ENCODE data around the gene DNAH10.

The DNAH10 gene

GRCh38 chr12:123854918-123855317 lies 92.8 kb downstream of the DNAH10 start:
- no peak for TF ChIP-seq TEAD4 (IDR thresholded peaks at IDR 0.05)
- no peak for TF ChIP-seq MAX (IDR thresholded peaks at IDR 0.05)

GRCh38 chr12:123856681-123857080 lies 94.6 kb downstream of the DNAH10 start:
- TF ChIP-seq USF1 (IDR thresholded peaks at IDR 0.05): no peak
- no peak for TF ChIP-seq FOXM1 (IDR thresholded peaks at IDR 0.05; ENCODE audit: borderline replicate concordance, low read depth)
- TF ChIP-seq TEAD4 (IDR thresholded peaks at IDR 0.05): no peak
- no peak for TF ChIP-seq MAX (IDR thresholded peaks at IDR 0.05)
- TF ChIP-seq EP300 (IDR thresholded peaks at IDR 0.05; ENCODE audit: borderline replicate concordance): no peak
- TF ChIP-seq TAF1 (IDR thresholded peaks at IDR 0.05; ENCODE audit: low read depth): no peak
- TF ChIP-seq CEBPB (IDR thresholded peaks at IDR 0.05): no peak

- TF ChIP-seq RAD21 (IDR thresholded peaks at IDR 0.05; ENCODE audit: low read depth) (no peak), YY1 (IDR thresholded peaks at IDR 0.05; ENCODE audit: low read depth) (no peak), CEBPB (IDR thresholded peaks at IDR 0.05) (no peak), ZBTB7A (IDR thresholded peaks at IDR 0.05; ENCODE audit: low read depth) (no peak), TEAD4 (IDR thresholded peaks at IDR 0.05) (no peak), USF1 (IDR thresholded peaks at IDR 0.05) (no peak), TAF1 (IDR thresholded peaks at IDR 0.05; ENCODE audit: low read depth) (no peak), FOXM1 (IDR thresholded peaks at IDR 0.05; ENCODE audit: borderline replicate concordance, low read depth) (no peak), CREB1 (IDR thresholded peaks at IDR 0.05; ENCODE audit: low read depth) (no peak), NFIC (IDR thresholded peaks at IDR 0.05) (no peak), EGR1 (IDR thresholded peaks at IDR 0.05) (no peak), TCF12 (IDR thresholded peaks at IDR 0.05; ENCODE audit: low read depth) (no peak)
These were observed 96.1 kb downstream of the DNAH10 start for GRCh38 chr12:123858176-123858575.

GRCh38 chr12:123859035-123859434 lies 96.9 kb downstream of the DNAH10 start:
- TF ChIP-seq YY1 (IDR thresholded peaks at IDR 0.05; ENCODE audit: low read depth): no peak
- no peak for TF ChIP-seq FOXM1 (IDR thresholded peaks at IDR 0.05; ENCODE audit: borderline replicate concordance, low read depth)
- TF ChIP-seq CREB1 (IDR thresholded peaks at IDR 0.05; ENCODE audit: low read depth): no peak
- no peak for TF ChIP-seq REST (IDR thresholded peaks at IDR 0.05; ENCODE audit: low read depth)
- TF ChIP-seq MAX (IDR thresholded peaks at IDR 0.05): no peak
- no peak for TF ChIP-seq USF1 (IDR thresholded peaks at IDR 0.05)
- TF ChIP-seq TCF12 (IDR thresholded peaks at IDR 0.05; ENCODE audit: low read depth): no peak
- TF ChIP-seq CEBPB (IDR thresholded peaks at IDR 0.05): no peak
- no peak for TF ChIP-seq ZBTB7A (IDR thresholded peaks at IDR 0.05; ENCODE audit: low read depth)
- TF ChIP-seq TAF1 (IDR thresholded peaks at IDR 0.05; ENCODE audit: low read depth): no peak

GRCh38 chr12:123860377-123860776 lies 98.3 kb downstream of the DNAH10 start:
- TF ChIP-seq YY1 (IDR thresholded peaks at IDR 0.05; ENCODE audit: low read depth) (no peak), CREB1 (IDR thresholded peaks at IDR 0.05; ENCODE audit: low read depth) (no peak), USF1 (IDR thresholded peaks at IDR 0.05) (no peak), ZBTB7A (IDR thresholded peaks at IDR 0.05; ENCODE audit: low read depth) (no peak), EP300 (IDR thresholded peaks at IDR 0.05; ENCODE audit: borderline replicate concordance) (no peak), CEBPB (IDR thresholded peaks at IDR 0.05) (no peak), TEAD4 (IDR thresholded peaks at IDR 0.05) (no peak), REST (IDR thresholded peaks at IDR 0.05; ENCODE audit: low read depth) (no peak), RAD21 (IDR thresholded peaks at IDR 0.05; ENCODE audit: low read depth) (no peak), TCF12 (IDR thresholded peaks at IDR 0.05; ENCODE audit: low read depth) (no peak), MAX (IDR thresholded peaks at IDR 0.05) (no peak), NFIC (IDR thresholded peaks at IDR 0.05) (no peak), EGR1 (IDR thresholded peaks at IDR 0.05) (no peak), TAF1 (IDR thresholded peaks at IDR 0.05; ENCODE audit: low read depth) (no peak), FOXM1 (IDR thresholded peaks at IDR 0.05; ENCODE audit: borderline replicate concordance, low read depth) (no peak)

Data from Ishikawa (cell line).